Esophagus muscularis mucosa (tissue), 4 donors: Measurements from ENCODE around the gene TTC7B.

Source experiments
- EP300 ChIP-seq: sonication (generic); formaldehyde crosslinking; IDR thresholded peaks from one replicate; pipeline ENCODE4 v1.6.1; 2017; ENCODE audit warnings: antibody characterized with exemption
- POLR2AphosphoS5 ChIP-seq, 2 donors: sonication (generic); formaldehyde crosslinking; IDR thresholded peaks; one replicate each; pipeline ENCODE4 v1.6.1; 2017; ENCODE audit warnings: antibody characterized with exemption in 2 of 2
- TF ChIP-seq, protein P1 (sequence below), 3 experiments: fragments of 200-600 bp in 2 of 3; fragments of 450-650 bp in 1 of 3; sonication (generic) in 2 of 3; IDR thresholded peaks; one replicate each; pipeline ENCODE4 v1.5.1; 2017 to 2019; ENCODE audit warnings: antibody characterized with exemption in 3 of 3, mild to moderate bottlenecking in 2 of 3, moderate library complexity in 1 of 3

- TF ChIP-seq, protein P1, sequence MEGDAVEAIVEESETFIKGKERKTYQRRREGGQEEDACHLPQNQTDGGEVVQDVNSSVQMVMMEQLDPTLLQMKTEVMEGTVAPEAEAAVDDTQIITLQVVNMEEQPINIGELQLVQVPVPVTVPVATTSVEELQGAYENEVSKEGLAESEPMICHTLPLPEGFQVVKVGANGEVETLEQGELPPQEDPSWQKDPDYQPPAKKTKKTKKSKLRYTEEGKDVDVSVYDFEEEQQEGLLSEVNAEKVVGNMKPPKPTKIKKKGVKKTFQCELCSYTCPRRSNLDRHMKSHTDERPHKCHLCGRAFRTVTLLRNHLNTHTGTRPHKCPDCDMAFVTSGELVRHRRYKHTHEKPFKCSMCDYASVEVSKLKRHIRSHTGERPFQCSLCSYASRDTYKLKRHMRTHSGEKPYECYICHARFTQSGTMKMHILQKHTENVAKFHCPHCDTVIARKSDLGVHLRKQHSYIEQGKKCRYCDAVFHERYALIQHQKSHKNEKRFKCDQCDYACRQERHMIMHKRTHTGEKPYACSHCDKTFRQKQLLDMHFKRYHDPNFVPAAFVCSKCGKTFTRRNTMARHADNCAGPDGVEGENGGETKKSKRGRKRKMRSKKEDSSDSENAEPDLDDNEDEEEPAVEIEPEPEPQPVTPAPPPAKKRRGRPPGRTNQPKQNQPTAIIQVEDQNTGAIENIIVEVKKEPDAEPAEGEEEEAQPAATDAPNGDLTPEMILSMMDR (IDR thresholded peaks at IDR 0.05) = no peak
- TF ChIP-seq POLR2AphosphoS5 (IDR thresholded peaks at IDR 0.05) (no peak), EP300 (no peak)
Observed at GRCh38 chr14:90659156-90659555, 157.1 kb downstream of the TTC7B start.
